ENCODE measurements around the gene HMGB2. TPM values are rescaled to one million over a fixed set of nuclear protein-coding genes. Genes with fewer than 3 reads are reported as not detected.

Gene HMGB2
- total and polyA plus RNA-seq, 5 experiments from 2014 or later: 102 to 154 (median 115) TPM

GRCh38 chr4:173332963-173333657, 1.0 kb downstream of the HMGB2 start:
- POLR2A ChIA-PET: interaction anchor here (0.9 to 7.1 kb wide), 6 partner anchors 20 to 951 kb away, joined by 3 to 271 read pairs (median 5); partner anchors contain the start of genes CEP44, FBXO8, GALNT7 and SAP30
- Mint-ChIP-seq H3K27ac (peak overlapping the region; percentile 80 to 99 (median 95)), H3K4me3 (peak overlapping the region; percentile 89 to 96 (median 94)), H3K27me3 (peaks cover 8 to 20% (median 10%) of the 10 kb centered on the region in 5 donors), H3K36me3 (peaks cover 5 to 21% (median 10%) of the 10 kb centered on the region in 3 donors), H3K9me3 (no peaks in the 10 kb centered on the region), H3K4me1 (peaks cover 19 to 33% (median 24%) of the 10 kb centered on the region in 4 donors)
- peak in 5 of 10 donors; percentile 6 to 57 (median 16) for DNase-seq
- ATAC-seq: no peak

GRCh38 chr4:173332021-173332487, 2.1 kb downstream of the HMGB2 start:
- Mint-ChIP-seq H3K36me3 (peaks cover 5 to 23% (median 10%) of the 10 kb centered on the region in 3 donors), H3K27me3 (peaks cover 5 to 11% (median 5%) of the 10 kb centered on the region in 5 donors), H3K4me3 (peak overlapping the region in 5 of 10 donors; percentile 58 to 96 (median 95)), H3K4me1 (peaks cover 19 to 33% (median 24%) of the 10 kb centered on the region in 4 donors), H3K9me3 (no peaks in the 10 kb centered on the region), H3K27ac (peak overlapping the region in 8 of 10 donors; percentile 3 to 99 (median 70))
- no peak for ATAC-seq
- POLR2A ChIA-PET: interaction anchor here (7.1 kb wide), 1 partner anchor 38 kb away, joined by 271 read pairs; the partner anchor contains the start of gene SAP30
- no peak for DNase-seq

- DNase-seq (no peak), ATAC-seq (no peak)
- peaks cover 0 to 4% (median 0%) of the 10 kb centered on the region in 5 donors for H3K27me3 Mint-ChIP-seq
- no peak overlapping the region for H3K4me3 Mint-ChIP-seq
- POLR2A ChIA-PET: interaction anchor here (7.1 kb wide), 1 partner anchor 39 kb away, joined by 271 read pairs; the partner anchor contains the start of gene SAP30
- no peak overlapping the region for H3K27ac Mint-ChIP-seq
- peaks cover 5 to 23% (median 10%) of the 10 kb centered on the region in 3 donors for H3K36me3 Mint-ChIP-seq
- no peaks in the 10 kb centered on the region for H3K9me3 Mint-ChIP-seq
- H3K4me1 Mint-ChIP-seq: peaks cover 19 to 33% (median 24%) of the 10 kb centered on the region in 4 donors
Measured at GRCh38 chr4:173330590-173330989, 3.6 kb downstream of the HMGB2 start.

- no peaks in the 10 kb centered on the region for H3K9me3 Mint-ChIP-seq
- no peak overlapping the region for H3K27ac Mint-ChIP-seq
- no peak overlapping the region for H3K4me3 Mint-ChIP-seq
- peaks cover 0 to 23% (median 10%) of the 10 kb centered on the region in 3 donors for H3K36me3 Mint-ChIP-seq
- peaks cover 11 to 17% (median 16%) of the 10 kb centered on the region in 4 donors for H3K4me1 Mint-ChIP-seq
- no peak for DNase-seq
- H3K27me3 Mint-ChIP-seq: no peaks in the 10 kb centered on the region
- POLR2A ChIA-PET: no interaction called here
- ATAC-seq: no peak
Measured at GRCh38 chr4:173328236-173328901, 5.8 kb downstream of the HMGB2 start.

- DNase-seq (no peak), ATAC-seq (no peak)
- no peaks in the 10 kb centered on the region for H3K27me3 Mint-ChIP-seq
- H3K4me1 Mint-ChIP-seq: no peaks in the 10 kb centered on the region
- no peaks in the 10 kb centered on the region for H3K9me3 Mint-ChIP-seq
- POLR2A ChIA-PET: no interaction called here
- H3K4me3 Mint-ChIP-seq: no peak overlapping the region
- H3K27ac Mint-ChIP-seq: peak overlapping the region in 1 of 10 donors; percentile 33
- H3K36me3 Mint-ChIP-seq: peaks cover 0 to 24% (median 5%) of the 10 kb centered on the region in 3 donors
Measured at GRCh38 chr4:173325007-173325736, 9.0 kb downstream of the HMGB2 start.

GRCh38 chr4:173319696-173320095, 14.5 kb downstream of the HMGB2 start:
- Mint-ChIP-seq H3K36me3 (peaks cover 0 to 30% (median 4%) of the 10 kb centered on the region in 3 donors), H3K4me1 (no peaks in the 10 kb centered on the region), H3K27ac (no peak overlapping the region), H3K27me3 (no peaks in the 10 kb centered on the region), H3K4me3 (no peak overlapping the region), H3K9me3 (no peaks in the 10 kb centered on the region)
- POLR2A ChIA-PET: interaction anchor here (0.7 to 0.9 kb wide), 3 partner anchors 12 to 181 kb away, joined by 3 to 4 read pairs (median 4); no protein-coding TSS in a partner anchor
- no peak for DNase-seq
- ATAC-seq: no peak

- no peak overlapping the region for H3K4me3 Mint-ChIP-seq
- no peak overlapping the region for H3K27ac Mint-ChIP-seq
- DNase-seq: peak in 3 of 10 donors; percentile 28 to 35 (median 31)
- POLR2A ChIA-PET: interaction anchor here (0.7 to 0.9 kb wide), 2 partner anchors 16 to 51 kb away, joined by 3 to 4 read pairs; partner anchors contain the start of gene HMGB2
- ATAC-seq: no peak
- H3K9me3 Mint-ChIP-seq: no peaks in the 10 kb centered on the region
- no peaks in the 10 kb centered on the region for H3K4me1 Mint-ChIP-seq
- H3K36me3 Mint-ChIP-seq: peaks cover 0 to 30% (median 4%) of the 10 kb centered on the region in 3 donors
- H3K27me3 Mint-ChIP-seq: no peaks in the 10 kb centered on the region
Measured at GRCh38 chr4:173318648-173319211, 15.4 kb downstream of the HMGB2 start.

GRCh38 chr4:173318240-173318639, 15.9 kb downstream of the HMGB2 start:
- Mint-ChIP-seq H3K4me3 (no peak overlapping the region), H3K27ac (no peak overlapping the region), H3K36me3 (peaks cover 0 to 30% (median 4%) of the 10 kb centered on the region in 3 donors), H3K9me3 (no peaks in the 10 kb centered on the region), H3K4me1 (no peaks in the 10 kb centered on the region), H3K27me3 (no peaks in the 10 kb centered on the region)
- POLR2A ChIA-PET: no interaction called here
- DNase-seq: no peak
- ATAC-seq: no peak

- no peaks in the 10 kb centered on the region for H3K27me3 Mint-ChIP-seq
- peak in 1 of 2 donors; percentile 47 for ATAC-seq
- peaks cover 0 to 26% (median 3%) of the 10 kb centered on the region in 3 donors for H3K36me3 Mint-ChIP-seq
- H3K4me3 Mint-ChIP-seq: no peak overlapping the region
- no peaks in the 10 kb centered on the region for H3K9me3 Mint-ChIP-seq
- H3K4me1 Mint-ChIP-seq: no peaks in the 10 kb centered on the region
- POLR2A ChIA-PET: no interaction called here
- H3K27ac Mint-ChIP-seq: no peak overlapping the region
- no peak for DNase-seq
Measured at GRCh38 chr4:173317004-173317403, 17.2 kb downstream of the HMGB2 start.

- no peak for DNase-seq
- ATAC-seq: no peak
- Mint-ChIP-seq H3K9me3 (no peaks in the 10 kb centered on the region), H3K36me3 (peaks cover 0 to 19% (median 0%) of the 10 kb centered on the region in 3 donors), H3K4me1 (no peaks in the 10 kb centered on the region), H3K4me3 (no peak overlapping the region), H3K27ac (no peak overlapping the region), H3K27me3 (no peaks in the 10 kb centered on the region)
- POLR2A ChIA-PET: no interaction called here
Measured at GRCh38 chr4:173316060-173316459, 18.1 kb downstream of the HMGB2 start.

- H3K9me3 Mint-ChIP-seq: no peaks in the 10 kb centered on the region
- H3K27ac Mint-ChIP-seq: no peak overlapping the region
- DNase-seq: no peak
- no peaks in the 10 kb centered on the region for H3K4me1 Mint-ChIP-seq
- ATAC-seq: no peak
- H3K36me3 Mint-ChIP-seq: peaks cover 0 to 15% (median 0%) of the 10 kb centered on the region in 3 donors
- H3K27me3 Mint-ChIP-seq: no peaks in the 10 kb centered on the region
- no peak overlapping the region for H3K4me3 Mint-ChIP-seq
- POLR2A ChIA-PET: no interaction called here
Measured at GRCh38 chr4:173314715-173315114, 19.4 kb downstream of the HMGB2 start.

GRCh38 chr4:173311368-173311767, 22.8 kb downstream of the HMGB2 start:
- no peak overlapping the region for H3K4me3 Mint-ChIP-seq
- peaks cover 0 to 15% (median 9%) of the 10 kb centered on the region in 3 donors for H3K36me3 Mint-ChIP-seq
- H3K27me3 Mint-ChIP-seq: no peaks in the 10 kb centered on the region
- ATAC-seq (no peak), DNase-seq (no peak)
- POLR2A ChIA-PET: no interaction called here
- H3K9me3 Mint-ChIP-seq: no peaks in the 10 kb centered on the region
- no peak overlapping the region for H3K27ac Mint-ChIP-seq
- H3K4me1 Mint-ChIP-seq: no peaks in the 10 kb centered on the region

Measured in naive thymus-derived CD8-positive, alpha-beta T cell (primary cell).